ENCODE results near the gene STK39.

Gene STK39

DNA sequence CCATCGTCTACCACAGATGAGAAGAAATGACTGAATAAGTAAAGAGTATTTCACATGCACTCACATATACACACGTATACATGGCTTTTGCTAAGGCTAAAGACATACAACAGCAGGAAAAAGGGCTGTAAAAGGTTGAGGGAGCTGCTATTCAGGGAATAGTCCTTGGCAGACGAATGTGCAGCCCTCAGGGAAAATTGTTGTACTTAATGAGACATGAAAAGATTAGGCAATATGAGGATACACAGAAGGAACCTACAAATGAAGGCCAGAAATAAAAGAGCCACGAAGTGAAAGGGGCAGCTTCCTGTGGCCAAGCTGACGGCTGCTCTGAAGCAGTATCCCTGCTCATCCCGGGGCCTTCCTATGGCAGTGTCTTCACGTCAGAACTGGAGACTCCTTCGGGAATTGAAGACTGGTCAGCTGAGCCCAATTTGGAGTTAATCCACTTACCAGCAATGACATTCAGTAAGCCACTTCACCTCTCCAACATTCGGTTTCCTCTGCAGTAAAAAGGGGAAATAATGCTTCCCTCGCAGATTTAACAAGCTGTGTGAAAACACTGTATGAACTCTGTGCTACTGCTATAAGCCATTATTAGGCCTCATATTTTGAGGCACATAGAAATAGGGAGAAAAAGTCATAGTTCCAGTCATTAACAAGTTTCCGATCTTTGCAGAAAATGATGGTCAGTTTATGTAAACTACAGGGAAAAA is 221.8 kb downstream of the STK39 start:
- DNase-seq (ENCODE audit: low read depth in 2 of 2): peak; percentile 3 to 8
- no peak overlapping the region for H3K4me3 ChIP-seq (replicated peaks in 1 of 2; ENCODE audit: low read depth in 2 of 2, low read length in 2 of 2)
- TF ChIP-seq, protein P1, sequence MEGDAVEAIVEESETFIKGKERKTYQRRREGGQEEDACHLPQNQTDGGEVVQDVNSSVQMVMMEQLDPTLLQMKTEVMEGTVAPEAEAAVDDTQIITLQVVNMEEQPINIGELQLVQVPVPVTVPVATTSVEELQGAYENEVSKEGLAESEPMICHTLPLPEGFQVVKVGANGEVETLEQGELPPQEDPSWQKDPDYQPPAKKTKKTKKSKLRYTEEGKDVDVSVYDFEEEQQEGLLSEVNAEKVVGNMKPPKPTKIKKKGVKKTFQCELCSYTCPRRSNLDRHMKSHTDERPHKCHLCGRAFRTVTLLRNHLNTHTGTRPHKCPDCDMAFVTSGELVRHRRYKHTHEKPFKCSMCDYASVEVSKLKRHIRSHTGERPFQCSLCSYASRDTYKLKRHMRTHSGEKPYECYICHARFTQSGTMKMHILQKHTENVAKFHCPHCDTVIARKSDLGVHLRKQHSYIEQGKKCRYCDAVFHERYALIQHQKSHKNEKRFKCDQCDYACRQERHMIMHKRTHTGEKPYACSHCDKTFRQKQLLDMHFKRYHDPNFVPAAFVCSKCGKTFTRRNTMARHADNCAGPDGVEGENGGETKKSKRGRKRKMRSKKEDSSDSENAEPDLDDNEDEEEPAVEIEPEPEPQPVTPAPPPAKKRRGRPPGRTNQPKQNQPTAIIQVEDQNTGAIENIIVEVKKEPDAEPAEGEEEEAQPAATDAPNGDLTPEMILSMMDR (IDR thresholded peaks at IDR 0.05; ENCODE audit: low read depth, low read length): no peak

DNA sequence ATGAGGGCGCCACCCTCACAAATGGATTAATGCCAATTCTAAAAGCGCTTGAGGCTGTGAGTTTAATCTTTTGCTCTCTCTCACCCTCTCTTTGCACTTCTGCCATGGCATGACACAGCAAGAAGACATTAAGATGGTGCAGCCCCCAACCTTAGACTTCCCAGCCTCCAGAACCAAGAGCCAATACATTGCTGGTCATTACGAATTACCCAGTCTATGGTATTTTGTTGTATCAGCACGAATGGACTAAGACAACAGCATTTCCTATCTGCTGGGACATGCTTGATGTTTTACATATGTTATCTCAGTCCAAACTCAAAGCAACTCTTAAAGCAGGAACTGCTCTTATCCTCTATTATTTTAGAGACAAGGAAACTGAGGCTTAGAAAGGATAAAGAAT is 222.9 kb downstream of the STK39 start:
- H3K4me3 ChIP-seq (replicated peaks in 1 of 2; ENCODE audit: low read depth in 2 of 2, low read length in 2 of 2): no peak overlapping the region
- TF ChIP-seq, protein P1 (IDR thresholded peaks at IDR 0.05; ENCODE audit: low read depth, low read length): no peak
- no peak for DNase-seq (ENCODE audit: low read depth in 2 of 2)

DNA sequence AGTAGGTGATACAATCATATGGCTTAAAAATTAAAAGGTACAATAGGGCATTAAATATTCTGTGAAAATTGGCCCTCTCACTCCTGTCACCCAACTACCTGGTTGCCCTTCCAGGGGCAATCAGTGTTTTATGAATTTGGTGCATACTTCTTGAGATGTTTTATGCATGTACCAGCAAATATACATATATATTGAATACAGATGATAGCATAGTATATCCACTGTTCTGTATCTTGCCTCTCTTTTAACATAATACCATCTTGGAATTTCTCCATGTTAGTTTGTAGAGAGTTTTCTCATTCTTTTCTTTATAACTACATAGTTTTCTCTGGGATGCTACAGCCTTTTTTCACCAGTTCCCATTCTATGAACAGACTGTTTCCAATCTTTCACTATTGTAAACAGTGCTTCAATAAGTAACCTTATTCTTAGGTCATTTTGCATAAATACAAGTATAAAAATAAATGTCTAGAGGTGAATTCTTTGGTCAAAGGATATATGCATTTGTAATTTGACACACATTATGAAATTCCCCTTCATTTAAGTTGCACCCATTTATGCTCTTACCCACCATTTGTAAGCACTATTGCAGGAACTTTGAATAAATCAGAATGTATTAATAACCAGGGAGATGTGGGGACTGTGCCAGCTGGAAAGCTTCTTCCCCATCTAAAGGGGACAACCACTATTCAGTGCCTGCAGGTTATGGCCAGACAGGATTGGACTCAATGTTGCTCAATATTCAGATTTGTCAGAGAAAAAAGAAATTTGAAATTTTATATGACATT is 225.4 kb downstream of the STK39 start:
- H3K4me3 ChIP-seq (replicated peaks in 1 of 2; ENCODE audit: low read depth in 2 of 2, low read length in 2 of 2): no peak overlapping the region
- DNase-seq (ENCODE audit: low read depth in 2 of 2): no peak
- TF ChIP-seq, protein P1 (IDR thresholded peaks at IDR 0.05; ENCODE audit: low read depth, low read length): no peak

DNA sequence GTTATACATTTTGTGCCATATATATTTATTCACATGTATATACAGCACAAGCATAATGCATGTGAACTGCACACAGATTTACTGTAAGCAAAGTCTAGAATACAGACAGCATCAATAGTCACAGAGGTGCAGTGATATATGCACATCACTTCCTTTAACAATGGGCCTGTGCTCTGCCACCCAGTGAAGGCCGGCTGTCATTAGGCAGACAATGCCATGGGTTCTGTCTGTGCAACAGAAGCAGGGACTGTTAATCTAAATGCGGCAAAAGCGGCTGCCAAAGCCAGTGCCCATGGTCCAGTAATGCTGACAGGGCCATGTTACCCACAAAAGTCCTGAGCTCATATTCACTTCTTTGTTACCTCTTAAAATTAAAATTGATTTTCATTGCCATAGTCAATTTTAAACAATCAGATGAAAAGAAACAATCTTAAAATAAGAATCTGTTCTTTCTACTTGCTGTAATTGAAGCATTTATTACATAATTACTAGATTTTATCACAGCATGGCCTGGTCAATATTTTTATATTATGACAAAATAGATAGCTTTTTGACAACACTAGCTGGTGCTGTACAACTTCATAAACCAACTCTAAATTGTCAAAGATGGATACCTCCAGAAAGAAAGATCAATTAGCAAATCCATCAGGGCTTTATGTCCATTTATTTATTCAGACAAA is 232.0 kb downstream of the STK39 start:
- TF ChIP-seq, protein P1 (IDR thresholded peaks at IDR 0.05; ENCODE audit: low read depth, low read length): no peak
- DNase-seq (ENCODE audit: low read depth in 2 of 2): no peak
- no peak overlapping the region for H3K4me3 ChIP-seq (replicated peaks in 1 of 2; ENCODE audit: low read depth in 2 of 2, low read length in 2 of 2)

DNA sequence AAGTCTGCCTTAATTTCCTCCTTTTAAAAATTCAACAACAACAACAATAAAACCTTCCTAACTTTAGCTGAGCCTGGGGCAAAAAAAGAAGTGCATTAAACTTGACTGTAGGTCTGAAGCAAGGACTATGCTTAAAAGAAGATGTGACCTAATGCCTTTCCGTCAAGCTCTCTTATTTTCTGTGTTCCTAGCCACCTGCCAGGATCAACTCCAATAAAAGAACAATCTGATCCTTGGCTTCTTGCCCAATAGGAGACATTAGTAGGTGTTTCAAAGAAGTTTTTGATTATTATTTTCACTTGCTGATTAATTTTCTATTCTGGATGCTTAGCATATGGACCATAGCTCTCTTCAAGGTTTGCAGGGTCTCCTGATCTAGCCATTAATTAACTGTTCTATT is 237.5 kb downstream of the STK39 start:
- no peak for DNase-seq (ENCODE audit: low read depth in 2 of 2)
- TF ChIP-seq, protein P1 (IDR thresholded peaks at IDR 0.05; ENCODE audit: low read depth, low read length): no peak
- H3K4me3 ChIP-seq (replicated peaks in 1 of 2; ENCODE audit: low read depth in 2 of 2, low read length in 2 of 2): no peak overlapping the region

DNA sequence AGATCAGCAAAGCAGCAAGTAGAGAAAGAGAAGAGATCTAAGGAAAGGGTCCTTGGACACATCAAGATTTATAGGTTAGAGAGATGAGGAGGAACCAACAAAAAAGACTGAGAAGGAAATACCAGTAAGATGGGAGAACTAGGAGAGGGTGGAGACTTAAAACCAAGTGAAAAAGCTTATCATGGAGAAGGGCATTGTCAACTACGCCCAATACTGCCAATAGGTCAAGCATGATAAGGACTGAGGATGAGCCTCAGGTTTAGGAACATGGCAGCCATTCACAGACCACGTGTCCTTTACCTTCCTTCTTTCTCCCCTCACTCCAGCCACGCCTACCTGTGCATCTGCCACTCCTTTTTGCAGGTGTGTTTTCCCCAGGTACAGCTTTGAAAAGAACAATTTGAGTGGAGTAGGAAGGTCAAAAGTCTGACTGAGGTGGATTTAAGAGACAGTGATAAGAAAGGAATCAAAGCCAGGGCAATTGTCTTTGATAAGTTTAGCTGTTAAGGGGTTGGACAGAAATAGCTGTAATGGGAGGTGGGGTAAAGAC is 238.7 kb downstream of the STK39 start:
- H3K4me3 ChIP-seq (replicated peaks in 1 of 2; ENCODE audit: low read depth in 2 of 2, low read length in 2 of 2): no peak overlapping the region
- TF ChIP-seq, protein P1 (IDR thresholded peaks at IDR 0.05; ENCODE audit: low read depth, low read length): no peak
- no peak for DNase-seq (ENCODE audit: low read depth in 2 of 2)
